GM12873 (cell line): ENCODE measurements around the gene CARHSP1.

Experiments used
- TF ChIP-seq, protein P1 (sequence below): IDR thresholded peaks from 2 replicates; pipeline ENCODE4 v1.5.1; 2012; ENCODE audit warnings: low read depth, mild to moderate bottlenecking, moderate library complexity, low read length, control low read depth; ENCODE audit not compliant: insufficient read depth; ENCODE audit errors: missing control alignments

CARHSP1 gene

GRCh38 chr16:8889893-8890548 lies 21.2 kb upstream of the CARHSP1 start:
- TF ChIP-seq, protein P1, sequence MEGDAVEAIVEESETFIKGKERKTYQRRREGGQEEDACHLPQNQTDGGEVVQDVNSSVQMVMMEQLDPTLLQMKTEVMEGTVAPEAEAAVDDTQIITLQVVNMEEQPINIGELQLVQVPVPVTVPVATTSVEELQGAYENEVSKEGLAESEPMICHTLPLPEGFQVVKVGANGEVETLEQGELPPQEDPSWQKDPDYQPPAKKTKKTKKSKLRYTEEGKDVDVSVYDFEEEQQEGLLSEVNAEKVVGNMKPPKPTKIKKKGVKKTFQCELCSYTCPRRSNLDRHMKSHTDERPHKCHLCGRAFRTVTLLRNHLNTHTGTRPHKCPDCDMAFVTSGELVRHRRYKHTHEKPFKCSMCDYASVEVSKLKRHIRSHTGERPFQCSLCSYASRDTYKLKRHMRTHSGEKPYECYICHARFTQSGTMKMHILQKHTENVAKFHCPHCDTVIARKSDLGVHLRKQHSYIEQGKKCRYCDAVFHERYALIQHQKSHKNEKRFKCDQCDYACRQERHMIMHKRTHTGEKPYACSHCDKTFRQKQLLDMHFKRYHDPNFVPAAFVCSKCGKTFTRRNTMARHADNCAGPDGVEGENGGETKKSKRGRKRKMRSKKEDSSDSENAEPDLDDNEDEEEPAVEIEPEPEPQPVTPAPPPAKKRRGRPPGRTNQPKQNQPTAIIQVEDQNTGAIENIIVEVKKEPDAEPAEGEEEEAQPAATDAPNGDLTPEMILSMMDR = no peak

GRCh38 chr16:8888951-8889892 lies 20.4 kb upstream of the CARHSP1 start:
- TF ChIP-seq, protein P1 = no peak

DNA sequence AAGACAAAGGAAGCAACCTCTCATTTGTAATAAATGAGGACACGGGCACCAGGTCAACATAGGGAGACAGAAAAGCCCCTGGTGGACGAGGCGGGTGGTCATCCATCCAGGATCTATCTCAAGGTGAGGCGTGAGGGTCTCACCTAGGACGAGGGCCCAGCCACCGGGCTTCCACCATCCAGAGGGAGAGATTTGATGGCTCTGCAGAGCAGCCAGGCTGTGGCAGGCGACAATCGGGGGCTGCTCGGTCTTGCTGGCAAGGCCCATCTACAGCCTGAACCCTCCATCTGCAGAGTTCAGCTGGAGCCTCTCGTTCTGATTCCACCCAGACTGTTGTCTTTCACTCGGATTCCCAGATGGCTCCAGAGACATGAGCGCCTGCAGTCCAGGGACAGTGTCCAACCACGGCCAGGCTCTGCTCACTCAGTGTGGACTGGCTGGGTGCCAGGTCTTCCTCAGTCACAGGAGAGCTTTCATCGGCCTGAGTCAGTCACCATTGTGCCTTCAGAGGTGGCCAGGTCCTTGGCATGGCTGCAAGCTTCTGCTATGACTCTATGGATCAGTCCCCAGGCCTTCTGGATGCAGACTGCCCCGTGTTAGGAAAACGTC lies 19.2 kb upstream of the CARHSP1 start:
- TF ChIP-seq, protein P1 = no peak

DNA sequence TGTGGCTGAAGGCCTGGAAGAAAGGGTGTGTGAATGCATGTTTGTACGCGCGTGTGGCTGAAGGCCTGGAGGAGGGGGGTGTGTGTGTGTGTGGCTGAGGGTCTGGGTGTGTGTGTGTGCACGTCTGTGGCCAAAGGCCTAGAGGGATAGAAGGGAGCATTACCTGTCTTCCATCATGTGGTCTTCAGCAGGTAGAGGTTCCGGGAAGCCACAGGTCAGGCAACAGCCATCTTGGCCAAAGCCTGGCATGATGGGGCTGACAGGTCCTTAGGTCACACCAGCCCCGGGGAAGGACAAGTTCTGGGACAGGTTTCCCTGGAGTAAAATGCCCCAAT lies 18.6 kb upstream of the CARHSP1 start:
- TF ChIP-seq, protein P1 = no peak

DNA sequence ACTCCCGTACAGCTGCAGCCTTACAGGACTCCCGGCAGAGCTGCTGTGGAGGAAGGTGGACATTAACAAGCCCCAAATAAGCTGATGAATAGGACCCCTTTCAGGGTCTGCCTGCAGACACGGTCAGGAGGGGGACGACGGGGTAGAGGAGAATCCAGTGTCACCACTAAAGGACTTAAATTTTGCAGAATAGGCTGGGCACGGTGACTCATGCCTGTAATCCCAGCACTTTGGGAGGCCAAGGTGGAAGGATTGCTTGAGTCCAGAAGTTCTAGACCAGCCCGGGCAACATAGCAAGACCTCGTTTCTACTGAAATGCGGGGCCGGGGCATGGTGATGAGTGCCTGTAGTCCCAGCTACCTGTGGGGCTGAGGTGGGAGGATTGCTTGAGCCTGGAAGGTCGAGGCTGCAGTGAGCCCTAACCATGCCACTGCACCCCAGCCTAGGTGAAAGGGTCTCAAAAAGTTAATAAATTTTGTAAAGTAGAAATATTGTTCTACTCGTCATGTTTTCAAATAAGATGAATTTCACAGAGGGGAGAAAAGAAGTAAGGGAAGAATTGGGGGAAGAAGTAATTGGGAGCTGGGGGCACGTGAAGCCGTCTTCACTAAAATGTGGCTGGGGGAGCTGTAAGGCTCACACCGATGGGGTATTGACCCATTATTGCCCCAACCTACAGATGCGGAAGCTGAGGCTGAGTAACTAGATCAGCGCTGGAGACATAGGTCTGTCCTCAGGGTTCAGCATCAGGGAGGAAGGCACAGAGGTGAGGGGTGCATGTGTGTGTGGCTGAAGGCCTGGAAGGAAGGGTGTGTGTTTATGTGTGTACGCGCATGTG lies 18.0 kb upstream of the CARHSP1 start:
- TF ChIP-seq, protein P1 = no peak

DNA sequence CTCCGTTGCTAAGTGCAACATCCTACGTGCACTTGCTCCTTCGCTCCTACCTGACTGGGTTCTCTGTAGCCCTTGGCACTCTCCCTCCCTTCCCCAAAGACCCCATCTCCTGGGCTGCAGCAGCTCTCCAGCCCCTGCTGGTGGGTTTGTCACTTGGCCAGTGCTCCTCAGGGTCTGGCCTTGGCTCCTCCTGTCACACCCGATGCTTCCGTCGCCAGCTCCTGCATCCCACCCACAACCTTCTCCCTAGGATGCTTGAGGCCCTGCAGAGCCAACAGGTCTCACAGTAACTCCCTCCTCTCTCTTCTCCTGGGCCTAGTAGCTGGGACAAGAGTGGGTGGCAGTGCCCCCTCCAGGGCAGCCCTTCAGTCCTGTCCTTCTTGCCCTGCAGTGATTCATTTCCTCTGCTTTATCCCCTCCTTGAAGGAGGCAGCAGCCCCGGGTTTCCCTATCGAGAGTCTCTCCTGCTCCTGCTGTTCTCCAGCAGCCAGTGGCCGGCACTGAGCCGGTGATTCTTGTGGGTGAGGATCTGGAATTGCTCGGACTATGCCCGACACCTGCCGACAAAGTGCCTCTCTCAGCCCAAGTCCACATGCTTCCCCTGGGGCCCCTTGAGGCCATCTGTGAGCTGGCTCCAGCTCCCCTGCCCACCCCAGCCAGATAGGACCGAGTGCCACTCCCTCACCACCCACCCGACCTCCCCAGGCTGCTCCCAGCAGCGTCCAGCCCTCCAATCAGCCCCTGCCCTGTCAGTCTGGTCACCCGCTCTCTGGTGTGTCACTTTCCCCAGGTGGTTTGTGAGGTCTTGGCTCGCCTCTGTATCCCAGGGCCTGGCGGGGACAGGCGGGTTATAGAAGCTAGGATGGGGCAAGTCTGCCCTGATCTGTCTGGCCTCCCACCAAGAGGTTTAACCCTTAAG lies 17.1 kb upstream of the CARHSP1 start:
- TF ChIP-seq, protein P1 = no peak
